NCI-H1105 treated with DMSO at 0.1 percent for 48 hours (cell line): ENCODE data around the gene KRT31.
"Not testable (repeated sequence)": the region's sequence is repeated elsewhere in the genome, so short reads cannot be mapped to it uniquely, and the experiment has no call there.

Experiments used
- DNase-seq: peaks from one replicate; lab custom pipeline; 2025; lab: John Stamatoyannopoulos, UW

Gene KRT31

DNA sequence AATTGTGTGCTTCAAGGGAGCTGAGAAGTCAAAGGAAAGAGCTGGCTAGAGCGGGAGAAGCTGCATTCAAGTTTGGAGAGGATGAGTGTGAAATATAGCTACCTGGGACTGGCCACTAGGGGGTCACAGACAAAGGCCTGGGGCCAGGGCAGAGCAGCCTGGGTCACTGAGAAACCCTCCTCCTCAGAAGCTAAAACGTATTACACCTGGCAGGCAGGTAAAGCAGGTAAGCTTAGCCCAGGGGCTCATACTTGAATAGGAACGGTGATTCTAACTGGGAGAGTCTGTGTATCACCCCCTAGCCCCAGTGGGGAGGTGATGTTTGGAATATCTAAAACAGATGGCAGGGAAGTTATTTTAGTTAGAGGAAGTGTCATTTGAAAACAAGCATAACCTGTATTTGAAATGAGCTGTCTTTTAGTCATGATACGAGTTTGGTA lies 20.2 kb upstream of the KRT31 start:
- DNase-seq = peak; percentile 19

DNA sequence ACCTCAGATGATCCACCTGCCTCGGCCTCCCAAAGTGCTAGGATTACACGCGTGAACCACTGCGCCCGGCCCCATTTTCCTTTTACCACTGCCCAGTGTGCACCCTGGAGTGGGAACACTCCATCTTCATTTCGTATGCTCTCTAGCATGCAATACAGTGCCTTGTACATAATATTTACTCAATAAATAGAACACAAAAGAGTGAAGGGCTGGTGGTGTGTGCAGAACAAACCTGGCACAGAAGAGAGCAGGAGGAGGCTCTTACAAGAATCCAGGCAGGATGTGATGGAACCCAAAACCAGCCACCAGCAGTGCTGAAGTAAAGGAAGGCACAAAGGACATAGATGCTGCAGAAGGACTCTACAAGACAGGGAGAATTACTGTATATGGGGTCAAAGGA lies 19.7 kb upstream of the KRT31 start:
- DNase-seq = no peak

DNA sequence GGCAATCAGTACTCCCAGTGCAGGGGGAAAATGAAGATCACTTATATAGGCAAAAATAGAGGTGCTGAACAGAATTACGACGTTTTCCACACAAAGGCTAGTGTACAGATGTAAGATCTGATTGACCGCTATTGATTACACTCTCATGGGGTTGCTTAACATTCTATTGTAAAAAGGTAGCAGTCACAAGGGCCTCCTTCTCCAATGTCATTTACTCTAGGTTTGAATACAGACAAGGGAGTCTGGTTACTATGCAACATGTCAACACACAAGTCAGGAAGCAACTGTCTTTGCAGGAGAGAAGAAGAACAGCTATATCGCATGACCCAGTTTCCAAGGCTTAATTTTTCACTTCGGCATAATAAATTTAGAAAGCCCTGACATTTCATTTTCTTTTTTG lies 19.1 kb upstream of the KRT31 start:
- no peak for DNase-seq

DNA sequence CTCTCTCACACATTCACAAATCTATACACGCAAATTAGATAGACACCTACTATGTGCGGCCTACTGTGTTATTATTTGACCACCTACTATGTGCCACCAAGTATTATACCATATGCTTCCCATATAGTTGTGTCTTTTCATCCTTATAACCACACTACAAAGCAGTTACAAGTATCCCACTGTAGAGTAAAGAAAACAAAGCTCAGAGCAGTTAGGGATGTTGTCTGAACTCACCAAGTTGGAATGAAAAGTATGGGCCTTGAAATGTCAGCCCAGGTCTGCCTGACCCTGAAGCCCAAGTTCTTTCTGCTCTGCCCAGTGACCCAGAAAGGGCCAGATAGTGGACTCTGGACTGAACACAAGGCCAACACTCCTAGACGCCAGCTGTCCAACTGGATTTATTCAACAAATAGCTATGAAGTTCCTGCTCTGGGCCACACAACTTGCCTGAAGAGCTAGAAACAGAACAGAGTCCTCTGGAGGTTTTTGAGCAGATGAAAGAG lies 18.5 kb upstream of the KRT31 start:
- DNase-seq = no peak

DNA sequence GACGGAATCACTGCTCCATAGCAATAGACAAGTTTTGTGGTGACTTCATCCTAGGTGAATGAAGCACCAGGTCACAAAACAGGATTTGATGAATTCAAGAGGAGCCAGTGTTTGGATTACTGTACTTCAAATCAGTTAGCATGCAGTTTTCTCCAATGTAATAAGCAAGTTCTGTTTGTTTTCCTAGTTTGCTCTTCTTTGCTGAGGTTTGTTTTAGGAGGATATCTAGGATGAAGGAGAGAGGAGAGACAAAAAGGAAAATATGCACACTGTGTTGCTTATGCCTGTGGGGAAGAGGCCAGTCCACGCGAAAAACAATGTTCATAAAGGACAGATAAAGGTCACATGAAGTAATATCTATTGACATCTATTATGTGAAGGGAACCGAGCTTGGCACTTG lies 18.0 kb upstream of the KRT31 start:
- no peak for DNase-seq

DNA sequence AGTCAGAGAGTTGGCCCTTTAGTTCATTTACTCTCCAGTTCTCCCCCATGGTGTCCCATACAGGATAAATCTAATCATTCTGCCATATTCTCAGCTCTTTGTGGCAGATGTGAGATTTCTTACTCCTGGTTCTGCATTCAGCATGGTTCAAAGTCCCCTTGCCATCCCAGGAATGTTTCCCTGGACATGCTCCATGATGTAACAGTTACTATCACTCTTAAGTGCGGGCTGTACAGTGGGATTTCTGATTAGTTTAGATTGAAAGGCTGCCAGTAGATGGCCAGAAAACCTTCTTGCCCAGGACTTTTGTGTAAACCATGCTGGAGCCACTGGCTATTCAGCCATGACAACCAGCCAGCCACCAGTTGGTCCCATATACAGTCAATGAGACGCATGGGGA lies 16.6 kb upstream of the KRT31 start:
- DNase-seq = no peak

DNA sequence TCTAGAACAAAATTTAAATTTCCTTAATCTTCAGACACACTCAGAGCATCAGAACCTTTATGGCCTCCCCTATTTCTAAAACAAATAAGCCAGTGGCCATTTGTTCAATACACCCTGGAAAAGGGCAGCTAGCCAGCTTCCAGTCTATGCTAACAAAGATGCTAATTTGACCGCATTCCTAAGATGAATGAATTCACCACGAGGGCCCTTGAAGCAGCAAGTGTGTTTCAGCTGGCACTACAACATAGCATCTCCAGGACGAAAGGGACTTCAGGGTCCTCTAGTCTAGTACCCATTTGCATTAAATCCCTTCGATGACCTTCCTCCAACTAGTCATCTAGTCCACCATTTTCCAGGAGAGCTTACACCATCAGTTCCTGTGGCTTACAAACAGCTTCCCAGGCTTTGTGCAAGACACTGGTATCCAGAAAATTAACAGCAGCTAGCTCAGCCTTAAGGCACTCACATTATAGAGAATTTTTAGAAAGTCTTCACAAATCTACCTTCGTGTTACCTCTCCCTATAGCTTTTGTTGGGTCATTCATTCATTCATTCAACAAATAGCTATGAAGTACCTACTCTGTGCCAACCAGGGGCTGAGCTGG lies 16.0 kb upstream of the KRT31 start:
- DNase-seq = no peak

DNA sequence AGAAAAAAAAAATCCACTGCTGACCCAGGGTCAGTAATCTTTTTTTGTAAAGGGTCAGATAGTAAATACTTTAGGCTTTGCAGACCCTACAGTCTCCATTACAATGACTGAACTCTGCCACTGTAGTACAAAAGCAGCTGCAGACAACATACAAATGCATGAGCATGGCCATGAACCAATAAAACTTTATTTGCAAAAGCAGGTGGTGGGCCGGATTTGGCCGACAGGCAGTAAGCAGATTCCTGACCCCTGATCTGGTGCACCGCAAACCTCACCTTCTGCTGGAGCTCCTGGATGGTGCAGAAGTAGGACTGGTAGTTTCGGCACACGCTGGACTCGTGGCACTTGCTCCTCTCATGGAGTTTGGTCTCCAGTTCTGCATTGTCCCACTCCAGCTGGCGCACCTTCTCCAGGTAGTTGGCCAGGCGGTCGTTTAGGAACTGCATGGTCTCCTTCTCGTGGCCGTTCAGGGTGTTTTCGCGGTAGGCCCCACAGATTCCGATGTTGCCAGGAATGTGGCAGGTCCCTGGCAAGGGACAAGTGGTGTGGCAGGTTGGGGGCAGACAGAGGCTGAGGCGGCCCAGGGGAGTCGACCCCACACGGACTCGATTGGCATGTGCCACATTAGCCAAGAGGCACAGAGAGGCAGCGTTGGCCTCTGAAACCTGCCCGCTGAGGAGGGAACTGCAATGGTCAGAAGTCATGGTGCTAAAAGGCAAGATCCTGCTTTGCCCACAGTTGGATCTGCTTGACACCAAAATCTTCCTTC lies 13.8 kb upstream of the KRT31 start:
- DNase-seq = no peak

DNA sequence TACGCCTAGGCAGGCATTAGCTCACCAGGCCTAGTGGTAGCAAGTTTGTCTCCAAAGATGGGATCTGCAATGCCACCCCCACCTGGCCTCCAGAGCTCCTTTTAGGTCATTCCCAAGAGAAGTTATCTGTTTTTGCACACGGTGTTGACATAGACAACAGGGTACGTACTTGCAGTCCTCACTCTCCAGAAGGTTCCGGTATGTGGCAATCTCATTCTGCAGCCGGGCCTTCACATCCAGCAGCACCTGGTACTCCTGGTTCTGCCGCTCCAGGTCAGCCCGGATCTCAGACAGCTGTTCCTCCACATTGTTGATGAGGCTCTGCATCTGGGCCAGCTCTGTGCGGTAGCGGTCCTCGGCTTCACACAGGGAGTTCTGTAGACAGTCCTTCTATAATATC lies 9.8 kb upstream of the KRT31 start:
- no peak for DNase-seq

DNA sequence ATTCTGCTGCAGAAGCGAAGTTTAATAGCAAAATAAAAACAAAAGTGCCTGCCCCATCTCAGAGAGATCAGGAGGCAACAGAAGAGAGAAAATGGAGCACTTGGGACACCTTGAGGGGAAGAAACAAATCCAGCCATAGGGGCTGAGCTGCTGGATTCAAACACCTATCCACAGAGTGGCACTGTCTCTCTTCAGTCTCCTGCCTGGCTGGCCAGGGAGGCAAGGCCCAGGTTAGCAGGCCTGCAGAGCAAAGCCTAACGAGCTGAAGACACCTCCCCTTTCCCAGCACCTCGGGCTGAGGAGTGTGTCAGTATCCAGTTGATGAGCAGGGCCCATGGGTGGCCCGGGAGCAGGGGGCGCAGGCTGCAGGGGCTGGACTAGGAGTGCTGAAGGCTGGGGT lies 8.8 kb upstream of the KRT31 start:
- no peak for DNase-seq

DNA sequence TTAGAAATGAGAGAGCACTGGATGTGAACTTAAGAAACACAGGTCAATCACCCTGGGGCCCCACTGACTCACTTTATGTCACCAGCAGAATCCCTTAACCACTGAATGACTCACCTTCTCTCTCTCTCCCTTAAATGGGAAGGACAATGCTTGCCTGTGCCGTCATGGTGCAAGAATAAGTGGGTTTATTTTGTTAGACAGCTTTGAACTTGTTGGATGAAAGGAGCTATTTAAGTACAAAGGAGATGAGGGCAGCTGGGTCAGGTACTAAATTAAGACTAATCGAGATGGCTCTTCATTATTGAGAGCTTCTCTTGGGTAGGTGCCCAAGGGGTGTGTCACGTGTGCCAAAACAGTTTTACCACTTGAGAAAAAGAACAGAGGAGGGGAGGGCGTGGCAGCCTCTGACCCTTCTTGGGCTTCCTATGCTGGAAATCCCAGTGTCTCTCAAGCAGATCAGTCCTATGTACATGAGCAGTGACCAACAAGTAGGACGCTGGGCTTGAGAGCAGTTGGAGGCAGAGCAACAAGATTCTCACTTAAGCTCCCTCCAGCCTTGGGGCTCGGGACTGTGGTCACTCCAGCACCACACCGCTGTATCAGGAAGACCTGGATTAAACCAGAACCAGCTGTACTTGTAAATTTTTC lies 6.7 kb upstream of the KRT31 start:
- peak; percentile 85 for DNase-seq

DNA sequence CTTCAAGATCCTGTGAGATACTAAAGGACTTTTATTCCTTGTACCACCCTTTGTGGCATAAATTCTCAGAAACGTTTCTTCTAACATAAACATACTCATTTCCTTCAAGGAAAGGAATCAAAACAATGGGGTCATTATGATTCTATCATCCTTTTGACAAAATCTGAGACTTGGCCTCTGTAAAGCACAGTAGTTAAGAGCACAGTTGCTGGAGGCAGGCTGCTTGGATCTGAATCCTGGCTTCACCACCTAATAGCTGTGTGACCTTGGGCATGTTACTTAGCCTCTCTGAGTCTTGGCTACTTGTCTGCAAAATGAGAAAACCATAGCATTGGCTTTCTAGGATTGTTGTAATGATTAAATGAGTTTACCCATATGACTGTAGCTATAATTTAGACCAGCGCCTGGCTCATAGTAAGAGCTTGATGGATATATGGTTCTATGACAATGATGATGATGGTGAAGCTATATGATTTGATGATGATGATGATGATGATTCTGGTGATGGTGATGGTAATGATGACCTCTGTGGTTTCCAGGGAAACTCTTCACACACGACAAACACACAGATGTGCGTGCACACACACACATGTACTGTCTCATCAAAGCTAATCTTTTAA lies 6.1 kb upstream of the KRT31 start:
- no peak for DNase-seq

DNA sequence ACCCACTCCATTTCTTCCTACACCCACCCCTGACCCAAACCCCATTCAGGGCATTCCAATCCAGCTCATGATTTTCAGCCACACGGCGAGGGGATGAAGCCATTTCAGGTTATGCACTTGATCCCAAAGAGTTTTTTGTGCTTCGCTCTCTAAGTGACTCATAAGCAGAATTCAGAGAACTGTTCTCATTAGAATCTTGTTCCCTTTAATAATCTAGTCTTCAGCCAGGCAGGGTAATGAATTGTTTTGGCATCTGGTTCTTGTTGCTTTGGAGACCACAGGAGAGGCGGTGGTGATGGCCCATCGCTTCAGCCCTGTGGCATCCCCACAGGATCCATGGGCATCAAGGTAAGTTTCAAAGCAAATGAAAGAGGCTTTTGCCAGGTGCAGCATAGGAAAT lies 4.8 kb upstream of the KRT31 start:
- DNase-seq = no peak

DNA sequence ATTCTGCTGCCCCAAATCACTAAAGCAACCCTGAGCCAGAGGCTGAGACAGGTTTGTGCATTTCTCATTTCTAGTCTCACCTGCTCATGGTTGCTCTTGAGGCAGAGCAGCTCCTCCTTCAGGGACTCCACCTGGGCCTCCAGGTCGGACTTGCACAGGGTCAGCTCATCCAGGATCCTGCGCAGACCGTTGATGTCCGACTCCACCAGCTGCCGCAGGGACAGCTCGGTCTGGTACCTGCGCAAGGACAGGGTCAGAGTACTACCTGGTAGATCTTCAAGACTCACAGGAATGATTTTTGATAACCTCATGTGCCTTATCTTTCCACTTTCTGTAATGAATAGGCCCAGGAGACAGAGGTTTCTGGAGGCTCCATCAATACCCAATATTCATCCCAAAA lies 1.1 kb downstream of the KRT31 start:
- no peak for DNase-seq

DNA sequence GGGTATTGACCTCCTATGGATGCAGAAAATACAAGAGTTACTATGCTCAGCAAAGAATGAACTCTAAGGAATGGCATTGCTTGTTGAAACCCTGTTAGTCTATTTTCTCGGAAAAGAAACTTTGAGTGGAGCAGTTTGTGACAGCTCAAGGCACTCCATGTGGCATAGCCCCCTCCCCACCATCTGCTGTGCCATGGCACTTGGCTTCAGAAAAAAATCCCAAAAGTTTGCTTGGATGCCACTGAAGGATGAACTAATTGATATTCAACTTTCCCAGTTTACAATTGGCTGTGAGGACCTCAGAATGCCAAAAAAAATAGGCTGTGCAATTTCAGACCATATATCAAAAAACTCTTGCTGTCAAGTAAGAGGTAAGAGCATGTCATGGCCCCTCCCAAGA lies 1.8 kb downstream of the KRT31 start:
- no peak for DNase-seq

DNA sequence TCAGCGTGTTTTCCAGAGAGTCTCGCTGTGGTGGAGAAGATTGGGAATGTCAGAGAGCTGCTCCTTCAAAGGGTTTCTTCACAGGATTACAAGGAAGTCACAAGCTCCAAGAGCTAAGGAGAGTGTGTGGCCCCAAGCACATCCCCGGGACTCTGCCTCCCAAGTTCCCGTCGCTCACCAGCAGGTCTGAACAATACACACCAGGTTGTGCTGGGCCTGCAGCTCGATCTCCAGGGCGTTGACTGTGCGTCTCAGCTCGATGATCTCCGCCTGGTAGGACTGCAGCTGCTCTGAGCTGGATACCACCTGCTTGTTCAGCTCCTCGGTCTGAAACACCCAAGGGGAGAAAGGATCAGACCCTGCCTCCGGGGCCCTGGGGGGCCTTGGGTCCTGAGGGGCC lies 2.4 kb downstream of the KRT31 start:
- not testable (repeated sequence) for DNase-seq

DNA sequence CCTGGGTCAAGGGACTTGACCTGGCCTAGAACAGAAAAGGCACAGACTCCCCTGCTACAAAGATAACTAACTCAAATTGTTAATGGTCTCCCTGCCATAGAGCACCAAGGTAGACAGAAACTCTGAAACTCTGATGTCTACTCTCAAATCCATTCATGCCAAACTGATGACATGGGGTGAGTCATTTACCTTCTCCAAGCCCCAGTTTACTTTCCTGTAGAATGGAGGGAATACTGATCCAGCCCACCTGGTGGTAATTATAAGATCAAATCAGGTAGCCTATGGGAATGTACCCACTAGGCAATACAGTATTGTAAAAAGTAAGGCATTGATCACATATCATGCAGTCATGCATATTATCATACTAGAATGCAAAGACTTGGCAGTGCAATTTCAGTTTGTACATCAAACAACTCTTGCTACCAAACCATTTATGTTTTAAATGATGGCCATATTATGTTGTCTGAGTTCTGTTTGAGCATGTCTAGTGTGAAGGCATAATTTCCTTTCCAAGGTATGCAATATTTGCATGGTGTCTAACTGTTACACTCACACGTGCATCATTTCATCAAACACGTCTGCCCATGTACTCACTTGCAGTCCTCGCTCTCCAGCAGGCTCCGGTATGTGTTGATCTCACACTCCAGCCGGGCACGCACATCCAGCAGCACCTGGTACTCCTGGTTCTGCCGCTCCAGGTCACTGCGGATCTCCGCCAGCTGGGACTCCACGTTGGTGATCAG lies 3.0 kb downstream of the KRT31 start:
- DNase-seq = no peak

DNA sequence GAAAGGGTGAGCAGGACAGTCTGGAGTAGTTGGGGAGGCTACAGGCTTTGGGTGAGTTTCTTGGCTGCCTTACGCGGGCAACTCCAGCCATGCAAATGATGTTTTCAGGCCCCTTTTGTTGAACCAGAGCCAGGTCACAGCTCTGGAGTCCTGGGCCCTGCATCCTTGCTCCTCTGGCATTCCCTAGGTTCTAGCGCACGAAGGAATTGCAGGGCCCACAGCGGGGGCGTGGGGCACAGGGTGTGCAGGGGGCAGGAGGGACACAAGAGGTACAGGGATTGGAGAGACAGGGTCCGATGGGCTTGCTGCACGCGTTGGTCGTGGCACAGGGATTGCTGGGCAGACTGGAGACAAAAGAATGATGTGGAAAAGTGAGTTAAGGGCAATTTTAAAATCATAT lies 3.6 kb downstream of the KRT31 start:
- no peak for DNase-seq

DNA sequence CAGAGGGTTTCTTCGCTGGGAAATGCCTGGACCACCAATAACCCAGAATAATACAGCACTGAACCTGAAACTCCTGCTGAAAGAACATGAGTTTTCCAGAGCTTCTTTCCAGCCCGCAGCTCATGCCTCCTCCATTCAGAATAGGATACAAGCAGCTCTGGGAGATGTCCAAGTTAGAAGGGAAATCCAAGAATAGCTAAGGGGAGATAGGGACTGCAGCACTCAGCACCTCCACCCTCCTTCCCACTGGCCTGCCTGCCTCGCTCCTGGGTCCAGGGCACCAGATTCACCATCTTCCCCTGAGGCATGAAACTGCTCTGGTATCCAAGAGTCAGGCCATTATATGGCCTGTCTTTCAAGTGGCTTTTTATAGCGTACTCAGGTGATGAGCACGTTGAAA lies 4.1 kb downstream of the KRT31 start:
- peak; percentile 14 for DNase-seq

DNA sequence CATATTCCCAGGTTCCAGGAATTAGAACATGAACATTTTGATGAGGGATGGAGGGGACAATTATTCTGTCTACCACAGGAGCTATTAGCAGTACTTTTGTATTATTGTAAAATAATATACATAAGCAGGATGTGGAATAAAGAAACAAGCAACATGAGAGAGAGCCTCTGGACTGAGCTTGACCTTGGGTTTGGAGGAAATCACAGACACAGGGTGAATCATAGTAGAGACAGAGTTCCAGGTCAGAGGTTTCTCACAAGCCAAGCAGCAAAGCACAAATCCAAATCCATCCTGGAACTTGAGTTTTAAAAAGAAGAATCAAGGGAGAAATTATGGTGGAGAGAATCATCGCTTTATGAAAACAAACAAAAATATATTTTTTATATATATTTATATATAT lies 5.1 kb downstream of the KRT31 start:
- no peak for DNase-seq

DNA sequence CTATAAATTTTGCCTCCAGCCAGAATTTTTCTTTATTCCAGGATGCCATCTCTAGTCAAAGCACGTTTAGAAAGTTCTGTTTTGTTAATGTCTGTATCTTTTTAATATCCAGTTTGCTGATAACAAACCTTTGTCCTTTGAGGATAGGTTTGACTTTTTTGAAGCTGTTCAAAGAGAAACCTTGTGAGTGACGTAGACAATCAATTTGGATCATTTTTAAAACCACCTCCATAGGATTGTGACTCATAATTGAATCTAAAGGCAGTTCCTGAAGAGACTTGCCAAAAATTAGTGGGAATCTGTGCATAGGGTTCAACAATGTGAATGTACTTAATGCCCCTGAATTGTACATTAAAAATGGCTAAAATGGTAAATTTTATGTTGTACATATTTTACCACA lies 5.9 kb downstream of the KRT31 start:
- no peak for DNase-seq

DNA sequence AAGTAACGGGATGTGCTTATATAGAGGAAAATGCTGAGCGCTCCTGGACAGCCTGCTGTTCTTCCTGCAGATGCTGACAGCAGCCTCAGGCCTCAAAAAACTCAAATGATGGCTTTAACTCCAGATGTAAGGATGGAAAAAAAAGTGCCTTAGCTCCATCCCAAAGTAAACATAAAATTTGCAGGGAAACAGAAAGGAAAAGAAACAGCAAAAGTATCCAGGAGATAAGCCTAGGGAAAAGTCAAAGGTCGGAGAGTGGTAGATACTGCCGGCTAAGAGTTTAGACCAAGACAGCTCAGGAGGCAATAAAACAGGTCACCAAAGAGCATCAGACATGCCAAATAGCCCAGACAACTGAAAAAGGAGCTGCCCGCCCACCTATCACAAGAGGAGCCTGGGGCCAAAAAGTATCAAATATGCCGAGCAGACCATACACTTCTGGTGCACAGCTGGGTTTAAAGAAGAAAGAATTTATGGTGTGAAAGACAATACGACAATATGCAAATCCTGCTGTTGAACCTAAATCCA lies 6.9 kb downstream of the KRT31 start:
- no peak for DNase-seq
